Panc1 (cell line): ENCODE data around the gene WWOX. TPM values are rescaled to one million over a fixed set of nuclear protein-coding genes. Genes with fewer than 3 reads are reported as not detected.

Experiments
- ATAC-seq: fragments of 200-7000 bp; cut with Tn5 transposase; 2 replicates; pipeline ENCODE4 v1.9.1; 2020; ENCODE audit warnings: mild to moderate bottlenecking, moderate library complexity
- BruUV-seq: library from RNA; stranded (reverse); fragments of 400-500 nt; replicated peaks from 2 replicates; lab custom pipeline; 2021; lab: Mats Ljungman, UMichigan
- CTCF ChIA-PET: fragments of 300-600 bp; sonication (Branson Sonifier 250); formaldehyde crosslinking; loops from one replicate; lab custom pipeline; 2022; ENCODE audit warnings: antibody characterized with exemption; lab: Charles Lee
- POLR2A ChIA-PET: fragments of 300-600 bp; sonication (Branson Sonifier 250); formaldehyde crosslinking; loops from one replicate; lab custom pipeline; 2022; ENCODE audit warnings: antibody characterized with exemption; lab: Charles Lee
- DNase-seq: peaks from one replicate; pipeline ENCODE4 v3.0.0-alpha.2; 2010; ENCODE audit warnings: low read depth, low spot score
- H3K27ac ChIP-seq: 2 replicates; pipeline ENCODE4 v1.5.1; 2011; ENCODE audit warnings: mild to moderate bottlenecking, low read length, inconsistent platforms
- H3K27me3 ChIP-seq: fragments of 200-500 bp; sonication (Bioruptor generic); 2 replicates; pipeline ENCODE4 v1.6.0; 2014; ENCODE audit warnings: low read length, inconsistent platforms; ENCODE audit not compliant: control insufficient read depth, insufficient read depth
- H3K36me3 ChIP-seq: fragments of 200-500 bp; sonication (Bioruptor generic); 2 replicates; pipeline ENCODE4 v1.5.1; 2014; ENCODE audit warnings: inconsistent platforms, mild to moderate bottlenecking, low read length, moderate library complexity; ENCODE audit not compliant: control insufficient read depth, insufficient read depth
- H3K4me1 ChIP-seq: 2 replicates; pipeline ENCODE4 v1.5.1; 2011; ENCODE audit warnings: inconsistent platforms, mild to moderate bottlenecking, low read length, moderate library complexity; ENCODE audit not compliant: control insufficient read depth, insufficient read depth
- H3K4me3 ChIP-seq, 2 experiments: 2 replicates each; pipeline ENCODE4 v1.5.1; 2011 to 2012; ENCODE audit warnings: low read depth in 2 of 2, low read length in 2 of 2, mild to moderate bottlenecking in 2 of 2, inconsistent platforms in 1 of 2, moderate library complexity in 1 of 2
- H3K9me3 ChIP-seq: fragments of 200-500 bp; sonication (Bioruptor generic); 2 replicates; pipeline ENCODE4 v1.5.1; 2014; ENCODE audit warnings: low read depth, mild to moderate bottlenecking, inconsistent platforms, low read length, moderate library complexity; ENCODE audit not compliant: control insufficient read depth, insufficient read depth
- POLR2AphosphoS5 ChIP-seq: IDR thresholded peaks from 2 replicates; pipeline ENCODE4 v1.6.1; 2012; ENCODE audit warnings: mild to moderate bottlenecking, low read depth, low read length, moderate library complexity
- REST ChIP-seq, 2 experiments: IDR thresholded peaks; 2 replicates each; pipeline ENCODE4 v1.6.1; 2011 to 2012; ENCODE audit warnings: low read depth in 2 of 2, control low read depth in 1 of 2, low read length in 1 of 2, mild to moderate bottlenecking in 1 of 2, moderate library complexity in 1 of 2; ENCODE audit not compliant: insufficient read depth in 1 of 2
- SIN3A ChIP-seq: IDR thresholded peaks from 2 replicates; pipeline ENCODE4 v1.6.1; 2012; ENCODE audit warnings: low read depth, mild to moderate bottlenecking, low read length, moderate library complexity, borderline replicate concordance; ENCODE audit not compliant: insufficient read depth
- TCF7L2 ChIP-seq: IDR thresholded peaks from 2 replicates; pipeline ENCODE4 v1.6.1; 2011; ENCODE audit warnings: mild to moderate bottlenecking, low read depth, low read length, inconsistent platforms
- in situ Hi-C: cut with HindIII; loops from 2 replicates; pipeline ENCODE4 v1.10.0; 2016; ENCODE audit warnings: low sequenced_read_pairs, low pct_unique_long_range_greater_than_20kb
- intact Hi-C: fragments of 100-400 bp; cut with micrococcal nuclease; formaldehyde crosslinking; loops from one replicate; pipeline ENCODE4 v1.10.0; 2022; ENCODE audit not compliant: unreplicated experiment
- total RNA-seq: library from RNA; stranded (reverse); gene quantifications from one replicate; pipeline ENCODE4 v1.2.1, GENCODE V29; 2021; ENCODE audit not compliant: unreplicated experiment
- TF ChIP-seq, protein P1 (sequence below): fragments of 450-650 bp; IDR thresholded peaks from 2 replicates; pipeline ENCODE4 v1.5.1; 2017; ENCODE audit warnings: mild to moderate bottlenecking

Gene WWOX
- total RNA-seq, 1 experiment from 2014 or later = 12.5 TPM

DNA sequence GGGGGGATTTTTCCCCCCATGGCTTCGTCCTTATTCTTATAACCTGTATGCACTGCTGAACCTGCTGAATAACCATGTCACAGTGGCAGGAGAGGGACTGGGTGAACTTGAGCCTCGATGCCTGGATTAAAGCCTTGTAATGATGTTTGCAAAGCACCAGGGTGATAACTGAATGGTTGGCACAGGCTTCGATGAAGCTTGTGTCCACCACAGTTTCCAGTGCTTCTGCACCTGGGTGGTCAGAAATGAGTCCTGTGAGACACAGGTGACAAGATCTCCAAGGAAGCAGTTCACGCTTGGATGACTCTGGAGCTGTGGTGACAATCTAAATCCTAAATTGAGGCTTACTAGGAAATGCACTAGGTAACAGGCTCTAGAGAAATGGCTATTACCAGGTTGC is 771.8 kb downstream of the WWOX start:
- Histone ChIP-seq H3K9me3 (no peaks in the 10 kb centered on the region), H3K4me1 (no peaks in the 10 kb centered on the region), H3K27me3 (no peaks in the 10 kb centered on the region), H3K4me3 (no peak overlapping the region), H3K36me3 (no peaks in the 10 kb centered on the region), H3K27ac (no peak overlapping the region)
- POLR2A ChIA-PET = no interaction called here
- ATAC-seq (no peak), DNase-seq (no peak)
- no TSS peak for BruUV-seq
- in situ Hi-C loops = no loop called here
- CTCF ChIA-PET = no interaction called here
- intact Hi-C loops = no loop called here
- TF ChIP-seq SIN3A = no peak
- TF ChIP-seq, protein P1, sequence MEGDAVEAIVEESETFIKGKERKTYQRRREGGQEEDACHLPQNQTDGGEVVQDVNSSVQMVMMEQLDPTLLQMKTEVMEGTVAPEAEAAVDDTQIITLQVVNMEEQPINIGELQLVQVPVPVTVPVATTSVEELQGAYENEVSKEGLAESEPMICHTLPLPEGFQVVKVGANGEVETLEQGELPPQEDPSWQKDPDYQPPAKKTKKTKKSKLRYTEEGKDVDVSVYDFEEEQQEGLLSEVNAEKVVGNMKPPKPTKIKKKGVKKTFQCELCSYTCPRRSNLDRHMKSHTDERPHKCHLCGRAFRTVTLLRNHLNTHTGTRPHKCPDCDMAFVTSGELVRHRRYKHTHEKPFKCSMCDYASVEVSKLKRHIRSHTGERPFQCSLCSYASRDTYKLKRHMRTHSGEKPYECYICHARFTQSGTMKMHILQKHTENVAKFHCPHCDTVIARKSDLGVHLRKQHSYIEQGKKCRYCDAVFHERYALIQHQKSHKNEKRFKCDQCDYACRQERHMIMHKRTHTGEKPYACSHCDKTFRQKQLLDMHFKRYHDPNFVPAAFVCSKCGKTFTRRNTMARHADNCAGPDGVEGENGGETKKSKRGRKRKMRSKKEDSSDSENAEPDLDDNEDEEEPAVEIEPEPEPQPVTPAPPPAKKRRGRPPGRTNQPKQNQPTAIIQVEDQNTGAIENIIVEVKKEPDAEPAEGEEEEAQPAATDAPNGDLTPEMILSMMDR = no peak
- TF ChIP-seq POLR2AphosphoS5 = no peak
- TF ChIP-seq REST (IDR thresholded peaks at IDR 0.05; ENCODE audit: insufficient read depth in 1 of 2, low read depth in 2 of 2, low read length in 1 of 2) = no peak
- no peak for TF ChIP-seq TCF7L2

DNA sequence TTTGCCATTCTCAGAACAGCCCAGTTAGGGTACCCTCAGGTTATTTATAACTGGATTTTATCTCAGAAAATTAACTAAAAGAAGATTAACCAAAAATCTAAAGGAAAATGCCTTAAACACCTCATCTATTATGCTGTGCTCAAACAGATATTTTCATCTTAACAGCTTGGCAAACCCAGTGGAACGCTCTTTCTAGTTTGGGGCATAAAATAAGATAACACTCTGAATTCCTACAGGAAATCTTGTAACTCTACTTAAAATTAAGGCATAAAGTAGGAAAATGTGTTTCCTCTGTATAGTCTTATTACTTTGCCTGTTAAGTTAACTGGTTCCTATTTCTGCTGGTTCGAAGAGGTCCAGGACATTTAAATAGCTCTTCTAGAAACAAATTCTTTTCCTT is 777.2 kb downstream of the WWOX start:
- intact Hi-C loops = no loop called here
- TF ChIP-seq POLR2AphosphoS5 (no peak), REST (IDR thresholded peaks at IDR 0.05; ENCODE audit: insufficient read depth in 1 of 2, low read depth in 2 of 2, low read length in 1 of 2) (no peak), SIN3A (no peak), TCF7L2 (no peak)
- TF ChIP-seq, protein P1 = no peak
- Histone ChIP-seq H3K36me3 (no peaks in the 10 kb centered on the region), H3K9me3 (no peaks in the 10 kb centered on the region), H3K27ac (no peak overlapping the region), H3K4me1 (no peaks in the 10 kb centered on the region), H3K27me3 (no peaks in the 10 kb centered on the region), H3K4me3 (no peak overlapping the region)
- CTCF ChIA-PET = no interaction called here
- in situ Hi-C loops = no loop called here
- ATAC-seq (no peak), DNase-seq (no peak)
- POLR2A ChIA-PET = no interaction called here
- no TSS peak for BruUV-seq
